ENCODE data around the gene KIRREL2.

KIRREL2 gene

GRCh38 chr19:35845215-35846037 is 11.3 kb upstream of the KIRREL2 start:
- H3K27me3 ChIP-seq: peaks cover 91% of the 10 kb centered on the region

GRCh38 chr19:35846038-35846668 is 10.6 kb upstream of the KIRREL2 start:
- Histone ChIP-seq H3K4me3 (ENCODE audit: low read depth in 1 of 2, low read length in 1 of 2) (no peak overlapping the region), H3K4me1 (ENCODE audit: control insufficient read depth in 1 of 2, insufficient read depth in 1 of 2, low read depth in 1 of 2, low read length in 1 of 2) (peaks cover 8 to 10% of the 10 kb centered on the region in 2 experiments), H3K9me3 (no peaks in the 10 kb centered on the region), H3K36me3 (no peaks in the 10 kb centered on the region), H3K27me3 (peaks cover 97% of the 10 kb centered on the region), H3K27ac (no peak overlapping the region)
- no peak for TF ChIP-seq CTCF (IDR thresholded peaks at IDR 0.05)

More at GRCh38 chr19:35845215-35846037, 11.3 kb upstream of the KIRREL2 start:
- peaks cover 8 to 10% of the 10 kb centered on the region in 2 experiments for H3K4me1 ChIP-seq (ENCODE audit: control insufficient read depth in 1 of 2, insufficient read depth in 1 of 2, low read depth in 1 of 2, low read length in 1 of 2)
- no peak overlapping the region for H3K27ac ChIP-seq
- peak overlapping the region in 1 of 2 experiments; percentile 23 for H3K4me3 ChIP-seq (ENCODE audit: low read depth in 1 of 2, low read length in 1 of 2)
- TF ChIP-seq CTCF (IDR thresholded peaks at IDR 0.05): no peak
- H3K9me3 ChIP-seq: no peaks in the 10 kb centered on the region
- no peaks in the 10 kb centered on the region for H3K36me3 ChIP-seq

GRCh38 chr19:35847911-35848310 is 8.8 kb upstream of the KIRREL2 start:
- H3K27me3 ChIP-seq: peaks cover 99% of the 10 kb centered on the region

GRCh38 chr19:35848486-35848885 is 8.2 kb upstream of the KIRREL2 start:
- TF ChIP-seq CTCF (IDR thresholded peaks at IDR 0.05): no peak
- H3K4me3 ChIP-seq (ENCODE audit: low read depth in 1 of 2, low read length in 1 of 2): no peak overlapping the region
- no peak overlapping the region for H3K27ac ChIP-seq
- peaks cover 8 to 10% of the 10 kb centered on the region in 2 experiments for H3K4me1 ChIP-seq (ENCODE audit: control insufficient read depth in 1 of 2, insufficient read depth in 1 of 2, low read depth in 1 of 2, low read length in 1 of 2)
- no peaks in the 10 kb centered on the region for H3K36me3 ChIP-seq
- no peaks in the 10 kb centered on the region for H3K9me3 ChIP-seq
- H3K27me3 ChIP-seq: peaks cover 99% of the 10 kb centered on the region

More at GRCh38 chr19:35847911-35848310, 8.8 kb upstream of the KIRREL2 start:
- no peak overlapping the region for H3K4me3 ChIP-seq (ENCODE audit: low read depth in 1 of 2, low read length in 1 of 2)
- no peak overlapping the region for H3K27ac ChIP-seq
- H3K4me1 ChIP-seq (ENCODE audit: control insufficient read depth in 1 of 2, insufficient read depth in 1 of 2, low read depth in 1 of 2, low read length in 1 of 2): peaks cover 8 to 10% of the 10 kb centered on the region in 2 experiments
- TF ChIP-seq CTCF (IDR thresholded peaks at IDR 0.05): no peak
- H3K36me3 ChIP-seq: no peaks in the 10 kb centered on the region
- H3K9me3 ChIP-seq: no peaks in the 10 kb centered on the region

GRCh38 chr19:35848919-35849505 is 7.7 kb upstream of the KIRREL2 start:
- peaks cover 8 to 10% of the 10 kb centered on the region in 2 experiments for H3K4me1 ChIP-seq (ENCODE audit: control insufficient read depth in 1 of 2, insufficient read depth in 1 of 2, low read depth in 1 of 2, low read length in 1 of 2)
- H3K27me3 ChIP-seq: peaks cover 99% of the 10 kb centered on the region
- no peak overlapping the region for H3K4me3 ChIP-seq (ENCODE audit: low read depth in 1 of 2, low read length in 1 of 2)
- no peak for TF ChIP-seq CTCF (IDR thresholded peaks at IDR 0.05)
- H3K36me3 ChIP-seq: no peaks in the 10 kb centered on the region
- H3K9me3 ChIP-seq: no peaks in the 10 kb centered on the region
- H3K27ac ChIP-seq: no peak overlapping the region

Measured in neutrophil (primary cell).